HEK293 (cell line): ENCODE measurements around the gene CYP1B1.
A peak's percentile ranks its signal among the peaks of the same experiment; 100 is the strongest.

Source experiments
- CTCF ChIA-PET: fragments of 350-600 bp; formaldehyde crosslinking; extraction: SDS; loops from one replicate; lab custom pipeline; 2021; ENCODE audit warnings: antibody characterized with exemption; lab: Yijun Ruan, JAX
- POLR2A ChIA-PET: fragments of 300-600 bp; formaldehyde crosslinking; extraction: SDS; loops from one replicate; lab custom pipeline; 2020; ENCODE audit warnings: antibody characterized with exemption, inconsistent platforms; lab: Yijun Ruan, JAX
- H3K27ac ChIP-seq: fragments of 200-500 bp; sonication (Bioruptor generic); 2 replicates; pipeline ENCODE4 v1.5.1; 2014; ENCODE audit warnings: low read depth, low read length, control low read depth, inconsistent platforms; ENCODE audit errors: extremely low read depth
- H3K36me3 ChIP-seq, 2 experiments: fragments of 200-500 bp in 1 of 2; sonication (Bioruptor generic) in 1 of 2; 1 replicate in 1 of 2; 2 replicates in 1 of 2; pipeline ENCODE4 v1.5.1; 2014 to 2017; ENCODE audit warnings: inconsistent platforms in 2 of 2, low read length in 2 of 2; ENCODE audit not compliant: control insufficient read depth in 2 of 2, insufficient read depth in 1 of 2
- H3K4me1 ChIP-seq: fragments of 200-500 bp; sonication (Bioruptor generic); 2 replicates; pipeline ENCODE4 v1.5.1; 2014; ENCODE audit warnings: mild to moderate bottlenecking, low read length, inconsistent platforms; ENCODE audit not compliant: control insufficient read depth, insufficient read depth
- H3K4me3 ChIP-seq: 2 replicates; pipeline ENCODE4 v1.5.1; 2011; ENCODE audit warnings: low read depth, mild to moderate bottlenecking, control low read depth, low read length, moderate library complexity
- H3K9me3 ChIP-seq: fragments of 200-500 bp; sonication (Bioruptor generic); 2 replicates; pipeline ENCODE4 v1.5.1; 2014; ENCODE audit warnings: low read depth, low read length, inconsistent platforms; ENCODE audit not compliant: control insufficient read depth, insufficient read depth
- FEZF1 ChIP-seq: fragments of 450-650 bp; formaldehyde crosslinking; IDR thresholded peaks from 2 replicates; pipeline ENCODE4 v1.5.1; 2016; ENCODE audit warnings: missing biosample characterization, missing genetic modification characterization
- GLIS1 ChIP-seq: fragments of 450-650 bp; formaldehyde crosslinking; IDR thresholded peaks from 2 replicates; pipeline ENCODE4 v1.5.1; 2016; ENCODE audit warnings: missing biosample characterization, missing genetic modification characterization
- SETDB1 ChIP-seq: IDR thresholded peaks from one replicate; pipeline ENCODE4 v1.6.1; 2017; ENCODE audit warnings: mild to moderate bottlenecking, low read length, moderate library complexity, mixed read lengths; ENCODE audit not compliant: insufficient read length
- TRIM28 ChIP-seq: IDR thresholded peaks from 2 replicates; pipeline ENCODE4 v1.6.1; 2011; ENCODE audit warnings: low read length, control low read depth, borderline replicate concordance
- ZFP37 ChIP-seq: fragments of 450-650 bp; formaldehyde crosslinking; IDR thresholded peaks from 2 replicates; pipeline ENCODE4 v1.5.1; 2016; ENCODE audit warnings: missing biosample characterization, missing genetic modification characterization
- ZFP69B ChIP-seq: fragments of 450-650 bp; formaldehyde crosslinking; IDR thresholded peaks from 2 replicates; pipeline ENCODE4 v1.5.1; 2016; ENCODE audit warnings: missing biosample characterization, missing genetic modification characterization
- ZNF112 ChIP-seq: fragments of 450-650 bp; formaldehyde crosslinking; IDR thresholded peaks from 2 replicates; pipeline ENCODE4 v1.5.0; 2017; ENCODE audit warnings: missing biosample characterization, missing genetic modification characterization
- ZNF133 ChIP-seq: fragments of 450-650 bp; formaldehyde crosslinking; IDR thresholded peaks from 2 replicates; pipeline ENCODE4 v1.5.1; 2016; ENCODE audit warnings: missing biosample characterization, missing genetic modification characterization
- ZNF138 ChIP-seq: fragments of 450-650 bp; formaldehyde crosslinking; IDR thresholded peaks from 2 replicates; pipeline ENCODE4 v1.5.1; 2016; ENCODE audit warnings: missing biosample characterization, missing genetic modification characterization, borderline replicate concordance
- ZNF214 ChIP-seq: fragments of 450-650 bp; formaldehyde crosslinking; IDR thresholded peaks from 2 replicates; pipeline ENCODE4 v1.5.1; 2017; ENCODE audit warnings: missing biosample characterization, mild to moderate bottlenecking, missing genetic modification characterization, borderline replicate concordance
- ZNF221 ChIP-seq: fragments of 450-650 bp; formaldehyde crosslinking; IDR thresholded peaks from 2 replicates; pipeline ENCODE4 v1.5.1; 2017; ENCODE audit warnings: missing biosample characterization, missing genetic modification characterization, borderline replicate concordance
- ZNF248 ChIP-seq: fragments of 450-650 bp; formaldehyde crosslinking; IDR thresholded peaks from 2 replicates; pipeline ENCODE4 v1.5.1; 2017; ENCODE audit warnings: missing biosample characterization, missing genetic modification characterization
- ZNF274 ChIP-seq, 2 experiments: fragments of 200-500 bp in 1 of 2; fragments of 450-650 bp in 1 of 2; sonication (Bioruptor generic) in 1 of 2; formaldehyde crosslinking in 1 of 2; IDR thresholded peaks; 2 replicates each; pipeline versions ENCODE4 v1.5.1 to v1.6.1; 2014 to 2016; ENCODE audit warnings: borderline replicate concordance in 1 of 2, inconsistent platforms in 1 of 2, low read length in 1 of 2, missing biosample characterization in 1 of 2, missing genetic modification characterization in 1 of 2
- ZNF292 ChIP-seq: fragments of 450-650 bp; formaldehyde crosslinking; IDR thresholded peaks from 2 replicates; pipeline ENCODE4 v1.5.1; 2016; ENCODE audit warnings: low read depth, missing biosample characterization, missing genetic modification characterization, borderline replicate concordance
- ZNF341 ChIP-seq: fragments of 450-650 bp; formaldehyde crosslinking; IDR thresholded peaks from 2 replicates; pipeline ENCODE4; 2016; ENCODE audit warnings: low read depth, missing biosample characterization, missing genetic modification characterization
- ZNF354C ChIP-seq: fragments of 450-650 bp; formaldehyde crosslinking; IDR thresholded peaks from 2 replicates; pipeline ENCODE4 v1.5.1; 2016; ENCODE audit warnings: missing biosample characterization, missing genetic modification characterization, low read depth, borderline replicate concordance
- ZNF37A ChIP-seq: fragments of 450-650 bp; IDR thresholded peaks from 2 replicates; pipeline ENCODE4 v1.5.1; 2018; ENCODE audit warnings: missing biosample characterization, missing genetic modification characterization
- ZNF555 ChIP-seq: fragments of 450-650 bp; formaldehyde crosslinking; conservative IDR thresholded peaks from 2 replicates; pipeline ENCODE4 v1.5.1; 2017; ENCODE audit warnings: missing biosample characterization, mild to moderate bottlenecking, missing genetic modification characterization, inconsistent platforms
- ZNF561 ChIP-seq: fragments of 450-650 bp; IDR thresholded peaks from 2 replicates; pipeline ENCODE4 v1.5.1; 2018; ENCODE audit warnings: missing biosample characterization, missing genetic modification characterization, borderline replicate concordance
- ZNF585B ChIP-seq: fragments of 450-650 bp; formaldehyde crosslinking; IDR thresholded peaks from 2 replicates; pipeline ENCODE4 v1.5.1; 2016; ENCODE audit warnings: missing biosample characterization, missing genetic modification characterization
- ZNF610 ChIP-seq: fragments of 450-650 bp; formaldehyde crosslinking; IDR thresholded peaks from 2 replicates; pipeline ENCODE4 v1.5.1; 2016; ENCODE audit warnings: missing biosample characterization, missing genetic modification characterization, borderline replicate concordance
- ZNF654 ChIP-seq: fragments of 450-650 bp; formaldehyde crosslinking; IDR thresholded peaks from 2 replicates; pipeline ENCODE4 v1.5.1; 2016; ENCODE audit warnings: low read depth, missing biosample characterization, missing genetic modification characterization
- ZNF658 ChIP-seq: fragments of 450-650 bp; formaldehyde crosslinking; IDR thresholded peaks from 2 replicates; pipeline ENCODE4; 2016; ENCODE audit warnings: missing biosample characterization, missing genetic modification characterization
- ZNF664 ChIP-seq: fragments of 450-650 bp; formaldehyde crosslinking; IDR thresholded peaks from 2 replicates; pipeline ENCODE4 v1.5.1; 2016; ENCODE audit warnings: missing biosample characterization, missing genetic modification characterization
- ZNF791 ChIP-seq: fragments of 450-650 bp; formaldehyde crosslinking; IDR thresholded peaks from 2 replicates; pipeline ENCODE4 v1.5.1; 2016; ENCODE audit warnings: missing biosample characterization, missing genetic modification characterization
- ZNF830 ChIP-seq: fragments of 450-650 bp; IDR thresholded peaks from 2 replicates; pipeline ENCODE4 v1.5.0; 2018; ENCODE audit warnings: missing biosample characterization, missing genetic modification characterization, low read depth, mild to moderate bottlenecking, moderate library complexity
- ZNF843 ChIP-seq: fragments of 450-650 bp; formaldehyde crosslinking; IDR thresholded peaks from 2 replicates; pipeline ENCODE4 v1.5.1; 2016; ENCODE audit warnings: missing biosample characterization, missing genetic modification characterization
- TF ChIP-seq, protein P1 (sequence below): fragments of 450-650 bp; formaldehyde crosslinking; conservative IDR thresholded peaks from 2 replicates; pipeline ENCODE4 v1.5.1; 2016; ENCODE audit warnings: low read depth, missing biosample characterization, missing genetic modification characterization
- TF ChIP-seq, protein P2 (sequence below): fragments of 450-650 bp; formaldehyde crosslinking; IDR thresholded peaks from 2 replicates; pipeline ENCODE4 v1.5.1; 2017; ENCODE audit warnings: missing biosample characterization, missing genetic modification characterization

Gene CYP1B1

DNA sequence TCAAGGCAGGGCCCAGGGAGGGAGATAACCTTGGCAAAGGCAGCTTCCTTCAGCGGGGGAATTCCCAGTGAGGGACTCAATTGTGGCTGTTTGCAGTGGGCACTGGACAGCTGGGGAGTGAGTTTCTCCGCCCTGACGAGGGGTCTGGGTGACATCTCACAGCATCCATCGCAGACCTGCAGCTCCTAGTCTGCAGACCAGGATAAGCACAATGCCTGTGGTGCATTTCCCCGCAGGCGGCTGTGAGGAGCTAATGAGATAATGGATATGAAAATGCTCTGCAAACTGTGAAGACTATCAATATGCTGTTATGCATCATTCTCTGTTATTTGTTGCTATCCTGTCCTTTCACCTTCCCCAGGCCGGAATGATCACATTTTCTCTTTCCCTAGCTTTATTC, 30.0 kb upstream of the CYP1B1 start:
- Histone ChIP-seq H3K4me3 (no peak overlapping the region), H3K36me3 (no peaks in the 10 kb centered on the region), H3K9me3 (no peaks in the 10 kb centered on the region)
- CTCF ChIA-PET = interaction anchor here (0.8 kb wide), 1 partner anchor 10 kb away, joined by 5 read pairs; no protein-coding TSS in a partner anchor
- no peak for TF ChIP-seq ZNF221
- no peak for TF ChIP-seq ZNF248 (tag by site-specific recombination)
- no peak for TF ChIP-seq ZNF664 (tag by site-specific recombination)
- no peak for TF ChIP-seq ZFP37 (tag by site-specific recombination)
- no peak for TF ChIP-seq ZNF138 (tag by site-specific recombination)
- no peak for TF ChIP-seq ZNF830 (tag by site-specific recombination)
- no peak for TF ChIP-seq ZFP69B (tag by site-specific recombination)
- no peak for TF ChIP-seq ZNF354C
- no peak for TF ChIP-seq ZNF610 (tag by site-specific recombination)
- TF ChIP-seq ZNF654 (tag by site-specific recombination) = no peak
- no peak for TF ChIP-seq ZNF585B
- TF ChIP-seq, protein P1, sequence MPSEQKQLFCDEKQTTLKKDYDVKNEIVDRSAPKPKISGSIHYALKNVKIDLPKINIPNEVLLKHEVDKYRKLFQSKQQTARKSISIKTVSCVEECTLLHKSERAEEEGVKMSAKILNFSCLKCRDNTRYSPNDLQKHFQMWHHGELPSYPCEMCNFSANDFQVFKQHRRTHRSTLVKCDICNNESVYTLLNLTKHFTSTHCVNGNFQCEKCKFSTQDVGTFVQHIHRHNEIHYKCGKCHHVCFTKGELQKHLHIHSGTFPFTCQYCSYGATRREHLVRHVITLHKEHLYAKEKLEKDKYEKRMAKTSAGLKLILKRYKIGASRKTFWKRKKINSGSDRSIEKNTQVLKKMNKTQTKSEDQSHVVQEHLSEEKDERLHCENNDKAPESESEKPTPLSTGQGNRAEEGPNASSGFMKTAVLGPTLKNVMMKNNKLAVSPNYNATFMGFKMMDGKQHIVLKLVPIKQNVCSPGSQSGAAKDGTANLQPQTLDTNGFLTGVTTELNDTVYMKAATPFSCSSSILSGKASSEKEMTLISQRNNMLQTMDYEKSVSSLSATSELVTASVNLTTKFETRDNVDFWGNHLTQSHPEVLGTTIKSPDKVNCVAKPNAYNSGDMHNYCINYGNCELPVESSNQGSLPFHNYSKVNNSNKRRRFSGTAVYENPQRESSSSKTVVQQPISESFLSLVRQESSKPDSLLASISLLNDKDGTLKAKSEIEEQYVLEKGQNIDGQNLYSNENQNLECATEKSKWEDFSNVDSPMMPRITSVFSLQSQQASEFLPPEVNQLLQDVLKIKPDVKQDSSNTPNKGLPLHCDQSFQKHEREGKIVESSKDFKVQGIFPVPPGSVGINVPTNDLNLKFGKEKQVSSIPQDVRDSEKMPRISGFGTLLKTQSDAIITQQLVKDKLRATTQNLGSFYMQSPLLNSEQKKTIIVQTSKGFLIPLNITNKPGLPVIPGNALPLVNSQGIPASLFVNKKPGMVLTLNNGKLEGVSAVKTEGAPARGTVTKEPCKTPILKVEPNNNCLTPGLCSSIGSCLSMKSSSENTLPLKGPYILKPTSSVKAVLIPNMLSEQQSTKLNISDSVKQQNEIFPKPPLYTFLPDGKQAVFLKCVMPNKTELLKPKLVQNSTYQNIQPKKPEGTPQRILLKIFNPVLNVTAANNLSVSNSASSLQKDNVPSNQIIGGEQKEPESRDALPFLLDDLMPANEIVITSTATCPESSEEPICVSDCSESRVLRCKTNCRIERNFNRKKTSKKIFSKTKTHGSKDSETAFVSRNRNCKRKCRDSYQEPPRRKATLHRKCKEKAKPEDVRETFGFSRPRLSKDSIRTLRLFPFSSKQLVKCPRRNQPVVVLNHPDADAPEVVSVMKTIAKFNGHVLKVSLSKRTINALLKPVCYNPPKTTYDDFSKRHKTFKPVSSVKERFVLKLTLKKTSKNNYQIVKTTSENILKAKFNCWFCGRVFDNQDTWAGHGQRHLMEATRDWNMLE (tag by site-specific recombination) = no peak
- no peak for TF ChIP-seq ZNF274 (IDR thresholded peaks at IDR 0.05; ENCODE audit: low read length)
- TF ChIP-seq ZNF274 (tag by site-specific recombination; IDR thresholded peaks at IDR 0.05; ENCODE audit: borderline replicate concordance) = no peak
- TF ChIP-seq ZNF292 (tag by site-specific recombination) = no peak
- TF ChIP-seq, protein P2, sequence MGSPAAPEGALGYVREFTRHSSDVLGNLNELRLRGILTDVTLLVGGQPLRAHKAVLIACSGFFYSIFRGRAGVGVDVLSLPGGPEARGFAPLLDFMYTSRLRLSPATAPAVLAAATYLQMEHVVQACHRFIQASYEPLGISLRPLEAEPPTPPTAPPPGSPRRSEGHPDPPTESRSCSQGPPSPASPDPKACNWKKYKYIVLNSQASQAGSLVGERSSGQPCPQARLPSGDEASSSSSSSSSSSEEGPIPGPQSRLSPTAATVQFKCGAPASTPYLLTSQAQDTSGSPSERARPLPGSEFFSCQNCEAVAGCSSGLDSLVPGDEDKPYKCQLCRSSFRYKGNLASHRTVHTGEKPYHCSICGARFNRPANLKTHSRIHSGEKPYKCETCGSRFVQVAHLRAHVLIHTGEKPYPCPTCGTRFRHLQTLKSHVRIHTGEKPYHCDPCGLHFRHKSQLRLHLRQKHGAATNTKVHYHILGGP = no peak
- no peak for TF ChIP-seq ZNF843 (tag by site-specific recombination)
- no peak for TF ChIP-seq ZNF555 (tag by site-specific recombination)
- no peak for TF ChIP-seq FEZF1
- TF ChIP-seq ZNF561 = no peak
- TF ChIP-seq, all 188 proteins: peak for 0
- no peak overlapping the region for H3K27ac ChIP-seq
- H3K4me1 ChIP-seq = peaks cover 9% of the 10 kb centered on the region
- POLR2A ChIA-PET = no interaction called here

DNA sequence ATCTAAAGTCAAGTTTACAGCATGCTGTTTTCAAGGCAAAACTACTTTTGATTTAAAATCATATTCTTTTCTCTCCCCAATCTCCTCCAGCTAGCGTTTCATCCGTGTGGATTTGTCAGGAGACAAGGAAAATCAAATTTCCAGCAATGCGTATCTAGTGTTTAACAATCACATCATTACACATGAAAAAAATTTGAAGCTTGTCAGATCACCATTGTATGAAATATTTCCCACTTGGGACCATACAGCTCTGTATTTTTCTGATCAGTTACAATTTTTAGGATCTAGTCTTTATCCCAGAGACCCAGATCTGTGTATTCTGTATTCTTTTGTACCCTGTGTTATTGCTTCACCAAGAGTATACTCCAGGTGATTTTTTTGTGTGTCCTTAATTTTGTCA, 28.6 kb upstream of the CYP1B1 start:
- TF ChIP-seq TRIM28 = peak; percentile 94
- TF ChIP-seq ZNF791 = peak; percentile 97
- no peak for TF ChIP-seq ZNF112 (tag by site-specific recombination)
- no peak for TF ChIP-seq ZNF133 (tag by site-specific recombination)
- no peak for TF ChIP-seq GLIS1 (tag by site-specific recombination)
- no peak for TF ChIP-seq ZNF658 (tag by site-specific recombination)
- TF ChIP-seq ZNF214 (tag by site-specific recombination) = no peak
- TF ChIP-seq ZNF37A (tag by site-specific recombination) = no peak
- no peak for TF ChIP-seq ZNF341 (tag by site-specific recombination)
- peak; percentile 93 for TF ChIP-seq SETDB1
- ChIA-PET CTCF (interaction anchor here (0.8 kb wide), 1 partner anchor 11 kb away, joined by 3 read pairs; no protein-coding TSS in a partner anchor), POLR2A (no interaction called here)
- H3K9me3 ChIP-seq = no peaks in the 10 kb centered on the region
- peaks cover 10% of the 10 kb centered on the region for H3K4me1 ChIP-seq
- H3K36me3 ChIP-seq = no peaks in the 10 kb centered on the region
- H3K4me3 ChIP-seq = no peak overlapping the region
- H3K27ac ChIP-seq = no peak overlapping the region
